OCI-LY7 (cell line): ENCODE results near the gene ABCF3. TPM values are rescaled to one million over a fixed set of nuclear protein-coding genes. Genes with fewer than 3 reads are reported as not detected.

Experiments used
- BruUV-seq: library from RNA; stranded (reverse); fragments of 400-500 nt; replicated peaks from 2 replicates; lab custom pipeline; 2021; lab: Mats Ljungman, UMichigan
- CTCF ChIA-PET: fragments of 300-600 bp; sonication (Branson Sonifier 250); formaldehyde crosslinking; loops from one replicate; lab custom pipeline; 2022; ENCODE audit warnings: antibody characterized with exemption; ENCODE audit not compliant: unreplicated experiment; lab: Charles Lee
- POLR2A ChIA-PET: fragments of 300-600 bp; sonication (Branson Sonifier 250); formaldehyde crosslinking; loops from one replicate; lab custom pipeline; 2022; ENCODE audit warnings: antibody characterized with exemption; lab: Charles Lee
- DNase-seq: peaks from one replicate; pipeline ENCODE4 v3.0.0-alpha.2; 2015; ENCODE audit warnings: low spot score
- H2AFZ ChIP-seq: fragments of 200-600 bp; sonication (generic), shearing (Covaris generic); 2 replicates; pipeline ENCODE4 v1.6.1; 2014; ENCODE audit warnings: mild to moderate bottlenecking, antibody characterized with exemption, low read length, moderate library complexity
- H3K27ac ChIP-seq: fragments of 200-600 bp; sonication (generic); 2 replicates; pipeline ENCODE4 v1.5.1; 2014; ENCODE audit warnings: mixed run types, low read depth, mild to moderate bottlenecking, moderate library complexity, low read length, inconsistent platforms; ENCODE audit not compliant: poor library complexity, severe bottlenecking
- H3K36me3 ChIP-seq: fragments of 200-600 bp; sonication (generic); 2 replicates; pipeline ENCODE4 v1.6.1; 2014; ENCODE audit warnings: mild to moderate bottlenecking, antibody characterized with exemption, low read length, moderate library complexity, mixed read lengths; ENCODE audit not compliant: insufficient read depth
- H3K4me1 ChIP-seq: fragments of 200-600 bp; sonication (generic); 2 replicates; pipeline ENCODE4 v1.5.1; 2014; ENCODE audit warnings: mild to moderate bottlenecking, low read length; ENCODE audit not compliant: insufficient read depth, poor library complexity, severe bottlenecking
- H3K4me2 ChIP-seq: fragments of 200-600 bp; sonication (generic); 2 replicates; pipeline ENCODE4 v1.6.1; 2014; ENCODE audit warnings: mild to moderate bottlenecking, low read length
- H3K4me3 ChIP-seq: fragments of 200-600 bp; sonication (generic); 2 replicates; pipeline ENCODE4 v1.5.1; 2014; ENCODE audit warnings: mild to moderate bottlenecking, low read depth, low read length; ENCODE audit not compliant: poor library complexity, severe bottlenecking
- H3K79me2 ChIP-seq: fragments of 200-600 bp; sonication (generic); 2 replicates; pipeline ENCODE4 v1.6.1; 2016; ENCODE audit warnings: low read depth, mild to moderate bottlenecking, low read length, moderate library complexity, mixed read lengths; ENCODE audit not compliant: insufficient read depth
- H3K9me2 ChIP-seq: fragments of 200-600 bp; sonication (generic); 2 replicates; pipeline ENCODE4 v1.6.1; 2016; ENCODE audit warnings: mild to moderate bottlenecking, low read length, mixed read lengths; ENCODE audit not compliant: insufficient read depth
- H3K9me3 ChIP-seq: fragments of 200-600 bp; sonication (generic); 2 replicates; pipeline ENCODE4 v1.6.1; 2014; ENCODE audit warnings: mild to moderate bottlenecking, mixed run types, low read length, mixed read lengths
- H4K20me1 ChIP-seq: fragments of 200-600 bp; sonication (generic); 2 replicates; pipeline ENCODE4 v1.6.1; 2014; ENCODE audit warnings: mild to moderate bottlenecking, antibody characterized with exemption, low read length, moderate library complexity, mixed read lengths; ENCODE audit not compliant: insufficient read depth
- CTCF ChIP-seq: fragments of 200-600 bp; sonication (generic); conservative IDR thresholded peaks from 2 replicates; pipeline ENCODE4 v1.5.1; 2014; ENCODE audit warnings: mild to moderate bottlenecking, antibody characterized with exemption, low read length, moderate library complexity, mixed read lengths
- EZH2phosphoT487 ChIP-seq: fragments of 200-600 bp; sonication (generic); IDR thresholded peaks from 2 replicates; pipeline ENCODE4 v1.6.1; 2018; ENCODE audit warnings: low read depth, borderline replicate concordance, mild to moderate bottlenecking, mixed run types, antibody characterized with exemption, low read length, moderate library complexity, mixed read lengths
- intact Hi-C: fragments of 100-400 bp; cut with micrococcal nuclease; formaldehyde crosslinking; loops from one replicate; pipeline ENCODE4 v1.10.0; 2022; ENCODE audit not compliant: unreplicated experiment
- total RNA-seq, 2 experiments: library from RNA; depleted of rRNA in 1 of 2; stranded (reverse); fragments of >200 nt in 1 of 2; shearing (Covaris generic) in 1 of 2; gene quantifications; 2 replicates each; pipeline ENCODE4 v1.2.3, GENCODE V29; 2014 to 2022

Gene ABCF3
- total RNA-seq, 2 experiments from 2014 or later, result 51.6 to 67.1 TPM

DNA sequence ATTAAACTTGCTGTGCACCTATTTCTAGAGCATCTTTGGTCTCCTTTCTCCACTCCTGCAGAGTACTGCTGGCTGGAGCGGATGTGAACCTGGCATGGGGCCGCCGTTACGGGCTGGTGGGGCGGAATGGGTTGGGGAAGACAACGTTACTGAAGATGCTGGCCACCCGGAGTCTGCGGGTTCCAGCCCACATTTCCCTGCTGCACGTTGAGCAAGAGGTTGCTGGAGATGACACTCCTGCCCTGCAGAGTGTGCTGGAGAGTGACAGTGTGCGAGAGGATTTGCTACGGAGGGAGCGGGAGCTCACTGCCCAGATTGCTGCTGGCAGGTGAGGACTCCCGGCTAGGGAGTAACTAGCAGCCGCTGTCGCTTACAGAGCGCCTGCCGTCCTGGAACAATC lies 2.1 kb downstream of the ABCF3 start:
- H3K4me1 ChIP-seq, result peaks cover 16% of the 10 kb centered on the region
- no peaks in the 10 kb centered on the region for H3K9me3 ChIP-seq
- POLR2A ChIA-PET, result no interaction called here
- CTCF ChIA-PET, result no interaction called here
- peaks cover 73% of the 10 kb centered on the region for H3K36me3 ChIP-seq
- TF ChIP-seq CTCF (no peak), EZH2phosphoT487 (no peak)
- no peak overlapping the region for H3K27ac ChIP-seq
- BruUV-seq, result no TSS peak
- H3K4me2 ChIP-seq, result no peak overlapping the region
- no peak overlapping the region for H2AFZ ChIP-seq
- peaks cover 23% of the 10 kb centered on the region for H3K79me2 ChIP-seq
- H4K20me1 ChIP-seq, result peaks cover 7% of the 10 kb centered on the region; the same call in 1 of the 2 replicates
- no peaks in the 10 kb centered on the region for H3K9me2 ChIP-seq
- intact Hi-C loops, result loop anchor here (5.0 kb wide), 1 partner anchor 59 kb away; the partner anchor contains the start of genes ALG3 and EEF1AKMT4
- H3K4me3 ChIP-seq, result no peak overlapping the region
- DNase-seq, result no peak

- POLR2A ChIA-PET, result interaction anchor here (0.6 kb wide), 1 partner anchor 229 kb away, joined by 3 read pairs; no protein-coding TSS in a partner anchor
- intact Hi-C loops, result loop anchor here (5.0 kb wide), 1 partner anchor 58 kb away; the partner anchor contains the start of genes ALG3 and EEF1AKMT4
- no peak for DNase-seq
- no peak for TF ChIP-seq CTCF
- TF ChIP-seq EZH2phosphoT487, result no peak
- CTCF ChIA-PET, result no interaction called here
- Histone ChIP-seq H4K20me1 (peaks cover 7% of the 10 kb centered on the region; the same call in 1 of the 2 replicates), H3K9me2 (no peaks in the 10 kb centered on the region), H3K4me2 (no peak overlapping the region), H3K4me1 (peaks cover 16% of the 10 kb centered on the region), H2AFZ (no peak overlapping the region), H3K4me3 (no peak overlapping the region), H3K79me2 (peaks cover 23% of the 10 kb centered on the region), H3K9me3 (no peaks in the 10 kb centered on the region), H3K27ac (no peak overlapping the region), H3K36me3 (peaks cover 73% of the 10 kb centered on the region)
- no TSS peak for BruUV-seq
Measured at GRCh38 chr3:184189421-184189820, 3.4 kb downstream of the ABCF3 start.

DNA sequence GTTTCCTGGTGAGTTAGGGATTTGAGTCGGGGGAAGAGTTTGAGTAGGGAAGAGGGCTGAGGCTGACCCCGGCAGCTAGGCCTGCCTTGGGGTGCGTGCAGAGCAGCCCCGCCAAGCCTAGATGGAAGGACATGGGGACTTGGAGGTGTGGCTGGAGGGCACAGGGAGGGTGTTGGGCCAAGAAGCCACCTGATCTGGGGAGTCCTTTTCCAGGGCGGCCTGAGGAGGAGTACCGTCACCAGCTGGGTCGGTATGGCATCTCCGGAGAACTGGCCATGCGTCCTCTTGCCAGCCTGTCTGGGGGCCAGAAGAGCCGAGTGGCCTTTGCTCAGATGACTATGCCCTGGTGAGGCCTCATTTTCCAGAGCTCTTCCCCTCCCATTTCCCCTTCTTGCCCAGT lies 6.9 kb downstream of the ABCF3 start:
- no peak for DNase-seq
- BruUV-seq, result no TSS peak
- Histone ChIP-seq H3K4me2 (no peak overlapping the region), H3K27ac (no peak overlapping the region), H2AFZ (no peak overlapping the region), H3K4me1 (no peaks in the 10 kb centered on the region), H4K20me1 (no peaks in the 10 kb centered on the region), H3K79me2 (peaks cover 6% of the 10 kb centered on the region; the same call in 1 of the 2 replicates), H3K4me3 (no peak overlapping the region), H3K9me3 (no peaks in the 10 kb centered on the region), H3K36me3 (peaks cover 86% of the 10 kb centered on the region), H3K9me2 (no peaks in the 10 kb centered on the region)
- TF ChIP-seq EZH2phosphoT487, result no peak
- ChIA-PET POLR2A (no interaction called here), CTCF (interaction anchor here (0.5 kb wide), 1 partner anchor 15 kb away, joined by 3 read pairs; no protein-coding TSS in a partner anchor)
- intact Hi-C loops, result no loop called here
